Measurements from ENCODE around the gene ADAM12.
"Not testable (repeated sequence)": the region's sequence is repeated elsewhere in the genome, so short reads cannot be mapped to it uniquely, and the experiment has no call there.

- TF ChIP-seq EZH2 (IDR thresholded peaks at IDR 0.05); POLR2AphosphoS5 (IDR thresholded peaks at IDR 0.05; ENCODE audit: borderline replicate concordance, low read depth, low read length); FOXP2 (optimal IDR thresholded peaks at IDR 0.05; ENCODE audit: control extremely low read depth, extremely low read length, insufficient read depth): not testable (repeated sequence)
These were observed 9.1 kb downstream of the ADAM12 start for GRCh38 chr10:126379166-126379565.

Data from SK-N-MC (cell line).